GM12891 (cell line): ENCODE results near the gene CDH13.

Source experiments
- DNase-seq: peaks from one replicate; pipeline ENCODE4 v3.0.0; 2011; ENCODE audit warnings: low spot score; ENCODE audit not compliant: insufficient read length
- FAIRE-seq: peaks from 2 replicates; lab custom pipeline; 2011; peaks lifted over from hg19 to GRCh38; lab: Jason Lieb, UNC
- PAX5 ChIP-seq: IDR thresholded peaks from 2 replicates; pipeline ENCODE4 v1.6.1; 2011; ENCODE audit warnings: low read length, moderate library complexity, mild to moderate bottlenecking; ENCODE audit not compliant: insufficient read depth, severe bottlenecking
- POLR2A ChIP-seq: IDR thresholded peaks from 2 replicates; pipeline ENCODE4 v1.6.1; 2011; ENCODE audit warnings: low read depth, low read length, control low read depth
- POLR2AphosphoS5 ChIP-seq: IDR thresholded peaks from 2 replicates; pipeline ENCODE4 v1.6.1; 2011; ENCODE audit warnings: low read depth, low read length, control low read depth
- POU2F2 ChIP-seq: IDR thresholded peaks from 2 replicates; pipeline ENCODE4 v1.6.1; 2011; ENCODE audit warnings: low read depth, mild to moderate bottlenecking, control low read depth, low read length, moderate library complexity
- SPI1 ChIP-seq: IDR thresholded peaks from 2 replicates; pipeline ENCODE4 v1.6.1; 2011; ENCODE audit warnings: low read depth, low read length, control low read depth
- TAF1 ChIP-seq: IDR thresholded peaks from 2 replicates; pipeline ENCODE4 v1.6.1; 2011; ENCODE audit warnings: low read depth, low read length, control low read depth

The CDH13 gene

DNA sequence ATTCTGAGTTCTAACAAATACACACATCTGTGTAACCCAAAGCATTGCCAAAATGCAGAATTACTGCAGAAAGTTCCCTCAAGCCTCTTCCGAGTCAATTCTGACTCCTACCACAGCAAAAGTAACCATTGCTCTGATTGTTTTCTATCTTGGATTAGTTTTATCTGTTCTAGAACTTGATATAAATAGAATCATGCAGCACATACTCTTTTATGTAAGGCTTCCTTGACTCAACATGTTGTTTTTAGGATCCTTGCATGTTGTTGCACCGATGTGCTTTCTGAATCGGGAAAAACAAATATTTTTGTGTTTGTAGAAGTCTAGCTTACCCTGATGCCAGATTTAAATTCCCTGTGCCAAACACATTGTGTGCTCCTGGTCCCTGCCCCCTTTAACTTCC is 140.4 kb downstream of the CDH13 start:
- FAIRE-seq: no peak
- no peak for DNase-seq
- TF ChIP-seq PAX5: no peak
- no peak for TF ChIP-seq TAF1
- TF ChIP-seq POU2F2: no peak
- TF ChIP-seq POLR2AphosphoS5: no peak
- TF ChIP-seq SPI1: no peak
- no peak for TF ChIP-seq POLR2A

DNA sequence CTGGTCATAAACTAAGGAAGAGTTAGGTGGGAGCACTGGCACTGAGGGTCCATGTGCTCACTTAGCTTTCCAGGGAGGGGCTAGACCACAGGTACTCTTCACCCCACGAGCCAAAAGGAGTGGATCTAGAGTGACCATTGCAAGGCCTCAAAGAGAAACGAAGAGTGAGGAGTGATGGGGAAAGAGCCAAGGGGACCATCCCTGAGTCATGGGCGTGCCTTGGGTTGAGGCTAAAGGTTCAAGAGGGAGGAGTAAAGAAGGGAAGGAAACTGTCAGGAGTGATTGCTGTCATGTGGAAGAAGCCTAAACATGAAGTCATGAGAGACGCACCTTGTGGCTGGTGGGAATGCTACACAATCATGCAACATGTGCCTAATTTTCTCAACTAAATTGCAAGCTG is 141.0 kb downstream of the CDH13 start:
- DNase-seq (no peak), FAIRE-seq (no peak)

DNA sequence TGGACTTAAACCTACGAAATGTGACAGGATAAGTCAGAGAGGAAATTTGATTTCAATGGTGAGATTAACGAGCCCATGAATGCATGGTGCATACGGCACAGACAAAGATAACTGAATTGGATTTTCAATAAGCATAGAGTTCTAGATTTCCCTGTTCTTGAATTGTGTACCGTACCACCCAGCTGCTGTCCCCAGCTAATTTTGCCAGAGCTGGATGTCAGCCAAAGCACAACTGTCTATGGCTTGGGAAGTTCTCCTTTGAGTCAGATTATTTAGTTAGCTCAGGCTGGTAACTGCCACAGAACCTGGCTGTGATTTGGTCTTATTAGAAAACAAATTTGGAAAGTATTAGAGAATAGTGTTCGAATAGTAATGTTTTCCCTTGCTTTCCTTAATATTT is 143.1 kb downstream of the CDH13 start:
- DNase-seq: no peak

More for the DNA sequence above, 141.0 kb downstream of the CDH13 start:
- no peak for TF ChIP-seq SPI1

DNA sequence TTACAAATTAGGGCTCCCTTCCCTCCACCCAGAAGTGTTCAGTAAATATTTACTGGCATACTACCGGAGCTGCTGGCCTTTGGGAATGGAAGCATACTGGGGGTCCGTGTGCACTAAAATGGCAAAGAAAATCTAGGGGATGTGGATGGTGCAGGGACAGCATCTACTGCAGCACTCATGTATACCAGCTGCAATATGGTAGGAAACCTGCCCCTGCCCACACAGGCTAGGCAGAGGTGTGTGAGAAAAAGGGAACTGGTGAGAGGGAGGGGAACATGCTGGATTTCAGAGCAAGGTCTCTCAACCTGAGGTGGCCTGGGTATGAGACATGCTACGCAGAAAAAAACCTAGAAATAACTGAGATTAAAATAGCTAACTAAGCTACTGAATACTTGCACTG is 145.4 kb downstream of the CDH13 start:
- no peak for DNase-seq
- no peak for FAIRE-seq
- TF ChIP-seq SPI1 (no peak), PAX5 (no peak), TAF1 (no peak), POLR2AphosphoS5 (no peak), POU2F2 (no peak), POLR2A (no peak)

More for the DNA sequence above, 143.1 kb downstream of the CDH13 start:
- no peak for FAIRE-seq
- TF ChIP-seq POU2F2 (no peak), TAF1 (no peak), PAX5 (no peak), SPI1 (no peak), POLR2AphosphoS5 (no peak), POLR2A (no peak)

DNA sequence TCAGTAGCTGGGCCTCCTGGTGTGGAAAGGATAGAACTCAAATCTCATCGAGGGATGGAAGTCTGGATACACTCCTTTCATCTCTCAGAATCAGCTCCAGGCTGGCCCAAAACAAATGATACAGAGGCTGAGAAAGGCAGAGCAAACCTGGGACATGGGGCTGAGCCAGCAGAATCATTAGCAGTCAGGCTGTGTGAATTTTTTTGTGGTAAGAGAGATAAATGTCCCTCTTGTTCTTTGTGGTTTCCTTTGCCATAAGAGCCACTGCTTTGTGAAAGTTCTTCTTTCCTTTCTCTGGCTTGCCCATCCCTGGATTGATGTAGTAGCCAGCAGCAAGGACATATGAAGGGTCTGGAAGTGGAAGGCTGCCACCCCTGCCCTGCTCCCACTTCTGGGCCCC is 146.2 kb downstream of the CDH13 start:
- DNase-seq: no peak
- no peak for FAIRE-seq
- no peak for TF ChIP-seq SPI1
- no peak for TF ChIP-seq POLR2A

GRCh38 chr16:82776470-82777146 is 149.8 kb downstream of the CDH13 start:
- TF ChIP-seq PAX5 (no peak), POLR2AphosphoS5 (no peak), POLR2A (no peak), SPI1 (no peak), POU2F2 (no peak), TAF1 (no peak)
- FAIRE-seq (no peak), DNase-seq (no peak)

- DNase-seq: no peak
- TF ChIP-seq PAX5: no peak
- no peak for TF ChIP-seq POU2F2
- TF ChIP-seq TAF1: no peak
- TF ChIP-seq SPI1: no peak
- no peak for TF ChIP-seq POLR2A
- no peak for TF ChIP-seq POLR2AphosphoS5
- FAIRE-seq: no peak
These were observed 156.0 kb downstream of the CDH13 start for GRCh38 chr16:82782715-82783251.

DNA sequence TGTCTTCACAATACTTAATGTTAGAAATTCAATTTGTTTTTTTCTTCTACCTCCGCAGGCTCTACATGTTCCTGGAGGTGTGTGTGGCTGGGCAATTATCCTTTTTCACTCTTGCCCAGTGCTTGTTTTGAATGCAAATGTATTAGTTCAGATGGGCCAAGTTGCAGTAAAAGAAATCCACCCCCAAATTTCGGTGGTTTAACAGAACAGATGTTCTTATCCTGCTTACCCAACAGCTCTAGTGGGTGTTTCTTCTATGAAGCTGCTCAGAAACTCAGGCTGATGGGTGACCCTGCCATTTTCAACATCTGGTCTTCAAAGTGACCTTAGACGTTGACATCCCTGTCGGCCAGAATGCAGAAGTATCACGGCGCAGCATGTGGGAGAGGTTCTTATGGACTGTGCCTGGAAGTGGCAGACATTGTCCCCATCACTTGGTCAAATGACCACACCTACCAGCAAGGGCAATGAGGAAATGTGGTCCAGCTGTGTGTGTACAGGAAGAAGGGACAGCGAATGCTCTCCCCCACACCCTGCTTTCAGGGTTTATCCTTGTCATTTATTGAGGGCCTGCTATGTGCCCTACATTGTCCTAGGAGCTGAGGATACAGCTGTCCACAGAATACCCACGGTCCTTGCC is 157.3 kb downstream of the CDH13 start:
- no peak for FAIRE-seq
- TF ChIP-seq POLR2A (no peak), POLR2AphosphoS5 (no peak), PAX5 (no peak), TAF1 (no peak), SPI1 (no peak), POU2F2 (no peak)

DNA sequence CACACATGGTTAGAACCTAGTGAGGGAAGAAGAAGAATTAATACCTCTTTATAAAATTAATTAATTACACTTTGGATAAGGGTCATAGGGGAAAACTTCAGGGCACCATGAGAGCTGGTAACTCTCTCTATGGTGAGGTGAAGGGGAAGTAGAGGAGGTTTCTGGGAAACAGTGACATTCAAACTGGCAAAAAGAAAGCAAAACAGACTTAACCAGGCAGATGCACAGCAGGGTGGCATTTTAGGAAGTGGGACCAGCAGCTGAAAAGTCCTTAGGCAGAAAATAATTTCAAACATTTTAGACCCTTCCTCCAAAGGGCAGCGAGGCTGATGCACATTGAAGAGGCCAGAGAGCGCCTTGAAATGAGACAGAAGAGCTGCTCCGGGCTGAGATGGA is 157.8 kb downstream of the CDH13 start:
- FAIRE-seq: no peak
- DNase-seq: no peak
- no peak for TF ChIP-seq TAF1
- TF ChIP-seq POU2F2: no peak
- no peak for TF ChIP-seq POLR2A
- TF ChIP-seq SPI1: no peak
- TF ChIP-seq POLR2AphosphoS5: no peak
- no peak for TF ChIP-seq PAX5

More for the DNA sequence above, 157.3 kb downstream of the CDH13 start:
- no peak for DNase-seq

- DNase-seq: no peak
- no peak for FAIRE-seq
- no peak for TF ChIP-seq SPI1
- TF ChIP-seq TAF1: no peak
These were observed 161.5 kb downstream of the CDH13 start for GRCh38 chr16:82788225-82788624.

GRCh38 chr16:82788919-82789318 is 162.2 kb downstream of the CDH13 start:
- FAIRE-seq (no peak), DNase-seq (no peak)
- TF ChIP-seq POU2F2 (no peak), POLR2AphosphoS5 (no peak), PAX5 (no peak), POLR2A (no peak), TAF1 (no peak), SPI1 (no peak)
